HCT116 (cell line): ENCODE measurements around the gene RXRA. TPM values are rescaled to one million over a fixed set of nuclear protein-coding genes. Genes with fewer than 3 reads are reported as not detected.

Experiments
- ATAC-seq: fragments of 200-7000 bp; cut with Tn5 transposase; 2 replicates; pipeline ENCODE4 v1.9.1; 2020; ENCODE audit warnings: mild to moderate bottlenecking, moderate library complexity
- BruUV-seq: library from RNA; stranded (reverse); fragments of 400-500 nt; replicated peaks from 2 replicates; lab custom pipeline; 2021; lab: Mats Ljungman, UMichigan
- CTCF ChIA-PET: fragments of 300-600 bp; sonication (Branson Sonifier 250); formaldehyde crosslinking; loops from one replicate; lab custom pipeline; 2021; ENCODE audit warnings: antibody characterized with exemption; lab: Charles Lee
- POLR2A ChIA-PET: fragments of 300-600, 350-600 bp; sonication (Branson Sonifier 250); formaldehyde crosslinking; loops from one replicate; lab custom pipeline; 2021; ENCODE audit warnings: antibody characterized with exemption; lab: Charles Lee
- RAD21 ChIA-PET, 2 experiments: fragments of 300-600 bp; sonication (Branson Sonifier 250); formaldehyde crosslinking; loops; one replicate each; lab custom pipeline; 2023; ENCODE audit warnings: low total read pairs in 2 of 2; ENCODE audit not compliant: uncharacterized antibody in 2 of 2, unreplicated experiment in 2 of 2, low non-redundant PET in 1 of 2; lab: Charles Lee
- DNase-seq: peaks from one replicate; pipeline ENCODE4 v3.0.0-alpha.2; 2010; ENCODE audit warnings: low read depth, low spot score
- H2AFZ ChIP-seq: fragments of 200-600 bp; shearing (Covaris generic), sonication (generic); 2 replicates; pipeline ENCODE4 v1.6.1; 2017; ENCODE audit warnings: low read depth, mixed run types, mixed read lengths, antibody characterized with exemption, low read length; ENCODE audit not compliant: poor library complexity, severe bottlenecking
- H3K27ac ChIP-seq: 2 replicates; pipeline ENCODE4 v1.5.1; 2012; ENCODE audit warnings: low read depth, low read length
- H3K27me3 ChIP-seq: fragments of 200-600 bp; sonication (generic); 2 replicates; pipeline ENCODE4 v1.6.1; 2016; ENCODE audit warnings: mixed run types, low read length, mixed read lengths; ENCODE audit not compliant: insufficient read depth
- H3K36me3 ChIP-seq, 2 experiments: fragments of 200-500 bp in 1 of 2; fragments of 200-600 bp in 1 of 2; sonication (Bioruptor generic) in 1 of 2; sonication (generic) in 1 of 2; 2 replicates each; pipeline versions ENCODE4 v1.5.1 to v1.6.1; 2014 to 2016; ENCODE audit warnings: low read length in 2 of 2, inconsistent platforms in 1 of 2, mixed read lengths in 1 of 2, mixed run types in 1 of 2; ENCODE audit not compliant: insufficient read depth in 2 of 2, control insufficient read depth in 1 of 2
- H3K4me1 ChIP-seq, 2 experiments: fragments of 200-600 bp in 1 of 2; sonication (generic) in 1 of 2; 2 replicates each; pipeline versions ENCODE4 v1.5.1 to v1.6.1; 2012 to 2017; ENCODE audit warnings: low read length in 2 of 2, inconsistent platforms in 1 of 2, mild to moderate bottlenecking in 1 of 2, mixed read lengths in 1 of 2, mixed run types in 1 of 2, moderate library complexity in 1 of 2; ENCODE audit not compliant: insufficient read depth in 2 of 2, control insufficient read depth in 1 of 2
- H3K4me2 ChIP-seq: fragments of 200-600 bp; sonication (generic); 2 replicates; pipeline ENCODE4 v1.6.1; 2017; ENCODE audit warnings: mixed run types, low read length, mixed read lengths
- H3K4me3 ChIP-seq, 2 experiments: fragments of 200-600 bp in 1 of 2; sonication (generic) in 1 of 2; replicated peaks in 1 of 2; 2 replicates each; pipeline ENCODE4 v1.5.1; 2011 to 2016; ENCODE audit warnings: low read length in 2 of 2, control low read depth in 1 of 2, low read depth in 1 of 2, mild to moderate bottlenecking in 1 of 2, mixed read lengths in 1 of 2, mixed run types in 1 of 2
- H3K79me2 ChIP-seq: fragments of 200-600 bp; sonication (generic); 2 replicates; pipeline ENCODE4 v1.6.1; 2017; ENCODE audit warnings: mild to moderate bottlenecking, mixed run types, low read length, moderate library complexity, mixed read lengths; ENCODE audit not compliant: insufficient read depth
- H3K9ac ChIP-seq: fragments of 200-600 bp; sonication (generic); 2 replicates; pipeline ENCODE4 v1.6.1; 2016; ENCODE audit warnings: low read length, mixed read lengths
- H3K9me2 ChIP-seq: fragments of 200-600 bp; sonication (generic), shearing (Covaris generic); 2 replicates; pipeline ENCODE4 v1.6.1; 2017; ENCODE audit warnings: mixed run types, mild to moderate bottlenecking, moderate library complexity; ENCODE audit not compliant: insufficient read depth
- H3K9me3 ChIP-seq, 2 experiments: fragments of 200-500 bp in 1 of 2; fragments of 200-600 bp in 1 of 2; sonication (Bioruptor generic) in 1 of 2; sonication (generic) in 1 of 2; 2 replicates each; pipeline ENCODE4 v1.6.1; 2014 to 2017; ENCODE audit warnings: low read length in 2 of 2, mixed read lengths in 2 of 2, inconsistent platforms in 1 of 2, low read depth in 1 of 2, mild to moderate bottlenecking in 1 of 2, mixed run types in 1 of 2, moderate library complexity in 1 of 2; ENCODE audit not compliant: control insufficient read depth in 1 of 2, insufficient read depth in 1 of 2
- H4K20me1 ChIP-seq: fragments of 200-600 bp; sonication (generic), shearing (Covaris generic); 2 replicates; pipeline ENCODE4 v1.6.1; 2017; ENCODE audit warnings: mixed run types, mild to moderate bottlenecking, moderate library complexity; ENCODE audit not compliant: insufficient read depth
- ATF3 ChIP-seq: IDR thresholded peaks from 2 replicates; pipeline ENCODE4 v1.6.1; 2012
- CEBPB ChIP-seq: IDR thresholded peaks from 2 replicates; pipeline ENCODE4 v1.6.1; 2012; ENCODE audit warnings: low read depth
- CTCF ChIP-seq, 3 experiments: fragments of 200-600 bp in 1 of 3; sonication (generic) in 1 of 3; IDR thresholded peaks in 2 of 3; conservative IDR thresholded peaks in 1 of 3; 2 replicates each; pipeline ENCODE4 v1.5.1; 2012 to 2017; ENCODE audit warnings: low read depth in 2 of 3, low read length in 2 of 3, antibody characterized with exemption in 1 of 3, borderline replicate concordance in 1 of 3, control low read depth in 1 of 3, mild to moderate bottlenecking in 1 of 3, mixed read lengths in 1 of 3, mixed run types in 1 of 3, moderate library complexity in 1 of 3; ENCODE audit not compliant: insufficient read depth in 1 of 3
- EGR1 ChIP-seq: IDR thresholded peaks from 2 replicates; pipeline ENCODE4 v1.6.1; 2012; ENCODE audit warnings: low read depth
- ELF1 ChIP-seq: IDR thresholded peaks from 2 replicates; pipeline ENCODE4 v1.6.1; 2012; ENCODE audit warnings: low read depth, borderline replicate concordance
- EZH2 ChIP-seq: fragments of 200-600 bp; sonication (generic); IDR thresholded peaks from 2 replicates; pipeline ENCODE4 v1.6.1; 2017; ENCODE audit warnings: antibody characterized with exemption, mixed run types
- FOSL1 ChIP-seq: IDR thresholded peaks from 2 replicates; pipeline ENCODE4 v1.6.1; 2012; ENCODE audit warnings: low read depth
- MAX ChIP-seq: IDR thresholded peaks from 2 replicates; pipeline ENCODE4 v1.6.1; 2012
- RAD21 ChIP-seq: IDR thresholded peaks from 2 replicates; pipeline ENCODE4 v1.6.1; 2012; ENCODE audit warnings: low read depth, mild to moderate bottlenecking
- REST ChIP-seq: IDR thresholded peaks from 2 replicates; pipeline ENCODE4 v1.6.1; 2012; ENCODE audit warnings: low read depth
- SIN3A ChIP-seq: IDR thresholded peaks from 2 replicates; pipeline ENCODE4 v1.6.1; 2012; ENCODE audit warnings: low read depth
- SRF ChIP-seq: IDR thresholded peaks from 2 replicates; pipeline ENCODE4 v1.6.1; 2012; ENCODE audit warnings: low read depth
- TCF7L2 ChIP-seq: IDR thresholded peaks from 2 replicates; pipeline ENCODE4 v1.7.0; 2011; ENCODE audit warnings: borderline replicate concordance, inconsistent platforms; ENCODE audit not compliant: insufficient read depth, insufficient read length; ENCODE audit errors: extremely low read depth
- YY1 ChIP-seq: IDR thresholded peaks from 2 replicates; pipeline ENCODE4 v1.6.1; 2011; ENCODE audit warnings: low read length, low read depth, moderate library complexity, mild to moderate bottlenecking; ENCODE audit not compliant: insufficient replicate concordance; ENCODE audit errors: extremely low read depth
- ZBTB33 ChIP-seq: IDR thresholded peaks from 2 replicates; pipeline ENCODE4 v1.6.1; 2011; ENCODE audit warnings: mild to moderate bottlenecking, low read length, moderate library complexity; ENCODE audit not compliant: insufficient replicate concordance; ENCODE audit errors: extremely low read depth
- ZFX ChIP-seq: fragments of 450-650 bp; IDR thresholded peaks from 2 replicates; pipeline ENCODE4 v1.6.1; 2017
- ZNF274 ChIP-seq: fragments of 200-500 bp; sonication (Bioruptor generic); IDR thresholded peaks from 2 replicates; pipeline ENCODE4 v1.6.1; 2014; ENCODE audit warnings: mild to moderate bottlenecking, low read depth, low read length, inconsistent platforms
- intact Hi-C: fragments of 100-400 bp; cut with micrococcal nuclease; formaldehyde crosslinking; loops from 2 replicates; pipeline ENCODE4 v1.10.0; 2022
- total RNA-seq: library from RNA; stranded (reverse); gene quantifications from one replicate; pipeline ENCODE4 v1.2.1, GENCODE V29; 2021; ENCODE audit not compliant: unreplicated experiment

The RXRA gene
- total RNA-seq, 1 experiment from 2014 or later = 43.9 TPM

GRCh38 chr9:134283692-134284265 lies 42.5 kb upstream of the RXRA start:
- no peaks in the 10 kb centered on the region for H3K79me2 ChIP-seq
- CTCF ChIA-PET = no interaction called here
- no peaks in the 10 kb centered on the region for H3K9me2 ChIP-seq
- DNase-seq = no peak
- H3K4me1 ChIP-seq = peaks cover 0 to 4% of the 10 kb centered on the region in 2 experiments; a peak in 1 of 4 replicates
- no peak for ATAC-seq
- H2AFZ ChIP-seq = no peak overlapping the region
- no peaks in the 10 kb centered on the region for H3K36me3 ChIP-seq
- RAD21 ChIA-PET = no interaction called here
- H3K9me3 ChIP-seq = no peaks in the 10 kb centered on the region
- BruUV-seq = no TSS peak
- no peak overlapping the region for H3K4me3 ChIP-seq
- intact Hi-C loops = no loop called here
- H3K27ac ChIP-seq = no peak overlapping the region
- TF ChIP-seq REST (no peak), SRF (no peak), ZBTB33 (no peak), CTCF (IDR thresholded peaks at IDR 0.05 in 2 of 3, conservative IDR thresholded peaks at IDR 0.05 in 1 of 3; ENCODE audit: borderline replicate concordance in 1 of 3, insufficient read depth in 1 of 3, low read depth in 2 of 3, low read length in 2 of 3) (no peak), CEBPB (no peak), EGR1 (no peak), ZFX (no peak), FOSL1 (no peak), YY1 (no peak), MAX (no peak), TCF7L2 (no peak), ATF3 (no peak), ZNF274 (no peak), SIN3A (no peak), RAD21 (no peak), EZH2 (no peak), ELF1 (no peak)
- H3K27me3 ChIP-seq = no peaks in the 10 kb centered on the region
- POLR2A ChIA-PET = no interaction called here
- H4K20me1 ChIP-seq = no peaks in the 10 kb centered on the region
- H3K4me2 ChIP-seq = no peak overlapping the region
- no peak overlapping the region for H3K9ac ChIP-seq
